HG03108 (cell line): ENCODE measurements around the gene EOLA2.
"Not testable (repeated sequence)": the region's sequence is repeated elsewhere in the genome, so short reads cannot be mapped to it uniquely, and the experiment has no call there.

Experiments used
- ATAC-seq: cut with Tn5 transposase; IDR thresholded peaks from one replicate; pipeline ENCODE4 v1.9.1; 2021; ENCODE audit warnings: moderate library complexity; ENCODE audit not compliant: unreplicated experiment

The EOLA2 gene

DNA sequence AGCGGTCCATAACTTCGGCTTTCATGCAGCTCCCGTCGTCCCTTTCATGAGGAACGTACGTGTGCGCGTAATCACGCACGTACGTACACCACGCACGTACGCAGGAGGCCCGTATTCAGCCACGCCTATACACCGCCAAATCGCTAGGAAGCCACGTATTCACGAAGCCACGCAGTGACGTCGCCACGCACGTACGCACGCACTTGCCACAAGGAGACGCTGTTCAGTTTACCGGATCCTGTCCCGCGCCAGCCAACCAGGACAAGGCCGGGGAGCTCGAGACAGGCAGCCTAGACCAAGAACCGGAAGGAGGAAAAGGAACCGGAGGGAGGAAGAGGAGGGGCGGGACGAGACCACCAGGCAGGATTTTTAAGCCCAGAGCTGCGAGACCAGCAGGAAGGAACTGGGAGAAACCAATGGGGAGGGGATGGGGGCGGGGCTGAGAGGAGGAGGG lies at the start of gene EOLA2:
Gene EOLA2 (minus strand): TSS at position 65 of the 454 bp plus-strand sequence. CDS start 4,617 bp downstream, outside the sequence.
- ATAC-seq, result peak; percentile 69

DNA sequence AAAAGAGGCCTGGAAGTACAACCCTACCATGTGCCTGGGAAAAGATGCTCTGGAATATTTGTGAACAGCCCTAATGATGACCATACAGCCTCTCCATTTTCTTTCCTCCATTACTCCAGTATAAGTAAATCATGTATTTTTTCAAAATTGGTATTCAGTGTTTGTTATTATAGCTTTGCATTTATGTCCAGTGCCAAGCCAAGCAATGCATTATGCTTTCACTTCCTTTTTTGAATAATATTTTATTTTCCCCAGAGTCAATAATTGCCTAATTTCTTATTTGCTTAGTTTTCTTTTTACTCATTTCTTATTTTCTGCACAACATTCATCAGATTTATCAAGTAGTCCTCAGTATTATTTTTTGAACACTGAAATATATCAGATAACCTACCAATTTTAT lies 49.3 kb upstream of the EOLA2 start:
- peak; percentile 79 for ATAC-seq

GRCh38 chrX:149984411-149984810 lies 46.1 kb upstream of the EOLA2 start:
- ATAC-seq, result no peak

DNA sequence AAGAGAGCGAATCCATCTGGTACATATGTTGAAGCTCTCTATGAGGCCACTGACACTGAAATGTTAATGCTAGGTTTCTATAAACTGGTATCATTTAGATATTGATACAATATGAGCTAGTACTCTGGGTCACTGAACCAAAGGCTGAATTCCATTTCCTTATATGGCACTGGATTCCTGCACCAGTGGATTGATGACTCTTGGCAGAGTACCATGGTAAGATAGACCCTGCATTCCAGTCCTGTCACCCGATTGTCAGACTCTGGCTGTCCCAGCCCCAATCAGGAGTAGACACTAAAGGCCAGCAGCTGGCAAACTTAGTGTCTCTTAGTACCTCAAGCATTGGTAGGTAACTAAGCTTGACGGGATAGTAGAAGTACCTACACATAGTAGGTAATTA lies 44.0 kb upstream of the EOLA2 start:
- ATAC-seq, result no peak

- ATAC-seq, result no peak
Observed at GRCh38 chrX:149979126-149979644, 40.9 kb upstream of the EOLA2 start.

GRCh38 chrX:149962859-149963757 lies 24.8 kb upstream of the EOLA2 start:
- ATAC-seq, result no peak

- no peak for ATAC-seq
Observed at GRCh38 chrX:149962010-149962409, 23.7 kb upstream of the EOLA2 start.

- ATAC-seq, result no peak
Observed at GRCh38 chrX:149961572-149961971, 23.3 kb upstream of the EOLA2 start.

- no peak for ATAC-seq
Observed at GRCh38 chrX:149950681-149951080, 12.4 kb upstream of the EOLA2 start.

- no peak for ATAC-seq
Observed at GRCh38 chrX:149949743-149950436, 11.6 kb upstream of the EOLA2 start.

GRCh38 chrX:149948016-149948415 lies 9.7 kb upstream of the EOLA2 start:
- no peak for ATAC-seq

DNA sequence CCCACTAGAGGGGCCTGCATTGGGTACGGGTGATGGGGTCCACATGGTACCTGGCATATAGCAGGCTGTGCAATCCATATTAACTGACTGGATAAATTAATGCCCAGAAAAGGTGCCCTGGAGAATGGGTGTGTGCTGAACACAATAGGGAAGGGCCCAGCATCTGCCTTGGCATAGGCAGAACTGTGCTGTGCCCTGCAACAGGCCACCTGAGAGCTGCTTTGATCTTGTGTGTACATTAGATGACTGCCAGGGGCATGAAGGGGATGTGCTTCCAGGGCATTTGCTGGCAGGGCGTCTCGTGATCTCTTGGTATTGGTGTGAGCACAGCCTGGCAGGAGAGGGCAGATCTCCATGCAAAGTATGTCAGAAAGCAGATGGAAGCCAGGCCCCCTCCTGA lies 8.6 kb upstream of the EOLA2 start:
- not testable (repeated sequence) for ATAC-seq

DNA sequence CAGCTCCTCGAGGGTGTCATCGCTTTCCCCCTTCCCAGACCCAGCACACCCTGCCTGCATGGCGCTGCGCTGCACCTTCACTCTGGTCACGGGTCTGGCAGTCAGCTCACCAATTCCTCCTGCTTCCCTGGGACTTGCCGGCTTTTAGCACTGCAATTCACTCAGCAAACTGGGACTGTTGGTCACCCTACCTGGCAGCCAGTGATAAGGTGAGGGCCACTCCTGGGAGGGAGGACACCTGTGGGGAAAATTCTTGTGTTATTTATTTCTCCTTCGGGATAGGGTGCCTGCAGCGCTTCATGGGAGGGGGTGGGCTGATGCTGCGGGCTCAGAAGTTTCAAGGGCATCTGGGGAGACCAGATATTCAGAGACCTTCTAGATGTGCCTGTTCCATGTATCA lies 7.5 kb upstream of the EOLA2 start:
- ATAC-seq, result not testable (repeated sequence)

DNA sequence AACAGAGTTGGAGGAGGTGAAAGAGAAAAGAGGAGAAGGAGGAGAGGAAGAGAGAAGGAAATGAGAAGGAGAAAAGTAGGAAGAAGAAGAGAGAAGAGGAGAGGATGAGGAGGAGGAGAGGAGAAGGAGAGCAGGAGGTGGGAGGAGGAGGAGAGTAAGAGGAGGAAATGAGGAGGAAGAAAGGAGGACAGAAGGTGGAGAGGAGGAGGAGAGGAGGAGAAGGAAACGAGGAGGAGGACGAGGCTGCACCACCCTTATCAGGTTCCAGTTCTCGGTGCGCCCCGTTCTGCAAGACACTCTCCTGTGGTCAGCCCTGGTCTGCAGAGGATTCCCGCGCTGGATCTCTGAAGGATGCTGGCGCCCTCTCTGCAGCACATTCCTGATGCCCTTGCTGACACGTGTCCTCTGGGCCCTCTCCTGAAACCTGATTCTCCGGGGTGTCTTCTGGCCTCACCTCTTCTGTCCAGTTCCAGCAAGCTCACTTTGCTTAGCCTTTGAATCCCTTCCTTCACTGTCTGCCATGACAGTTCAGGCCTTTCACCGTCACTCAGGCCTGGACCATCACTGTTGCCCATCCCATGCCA lies 6.9 kb upstream of the EOLA2 start:
- ATAC-seq, result not testable (repeated sequence)

DNA sequence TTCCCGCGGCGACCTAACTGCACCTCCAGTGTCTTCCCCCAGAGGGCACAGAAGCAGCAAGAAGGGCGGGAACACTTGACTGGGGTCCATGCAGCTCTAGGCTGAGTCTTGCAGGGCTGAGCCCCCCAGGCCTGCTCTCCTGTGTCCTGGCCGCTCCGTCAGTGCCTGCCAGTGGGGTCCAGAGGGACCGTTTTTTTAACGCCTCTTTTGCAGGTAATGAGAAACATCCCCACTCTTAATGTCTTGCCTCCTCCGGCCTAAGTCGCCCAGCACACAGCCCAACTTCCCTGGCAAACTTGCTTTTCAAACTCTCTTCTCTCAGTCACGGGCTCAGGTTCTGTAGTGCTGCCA lies 2.4 kb upstream of the EOLA2 start:
- not testable (repeated sequence) for ATAC-seq

DNA sequence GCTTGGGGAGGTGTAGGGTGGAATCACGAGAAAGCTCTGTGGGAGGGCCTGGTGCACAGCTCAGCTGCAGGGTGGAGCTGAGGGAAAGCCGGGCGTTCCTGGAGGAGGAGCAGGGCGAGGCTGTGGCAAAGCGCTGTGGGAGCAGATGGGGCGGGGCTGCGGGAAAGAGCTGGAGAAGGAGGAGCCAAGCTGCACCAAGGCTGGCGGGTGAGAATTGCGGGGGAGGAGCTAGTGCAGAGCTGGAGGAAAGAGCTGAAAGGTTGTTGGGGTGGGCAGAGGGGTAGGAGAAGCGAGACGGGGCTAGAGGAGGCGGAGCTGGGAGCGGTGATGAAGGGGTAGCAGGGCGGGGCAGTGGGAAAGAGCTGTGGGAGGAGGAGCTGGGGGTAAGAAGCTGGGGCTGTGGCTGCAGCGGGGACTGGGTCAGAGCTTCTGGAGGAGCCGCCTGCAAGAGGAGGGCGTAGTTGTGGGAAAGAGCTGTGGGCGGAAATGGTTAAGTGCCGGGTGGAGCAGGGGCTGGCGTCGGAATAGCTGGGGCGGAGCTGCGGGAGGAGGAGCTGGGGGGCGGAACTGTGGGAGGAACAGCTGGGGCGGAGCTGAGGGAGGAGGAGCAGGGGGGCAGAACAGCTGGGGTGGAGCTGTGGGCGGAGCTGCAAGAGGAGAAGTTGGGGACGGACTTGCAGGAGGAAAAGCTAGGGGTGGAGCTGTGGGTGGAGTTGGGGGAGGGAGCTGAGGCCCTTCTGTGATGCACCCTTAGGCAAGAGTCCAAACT lies 1.8 kb upstream of the EOLA2 start:
- peak; percentile 42 for ATAC-seq

DNA sequence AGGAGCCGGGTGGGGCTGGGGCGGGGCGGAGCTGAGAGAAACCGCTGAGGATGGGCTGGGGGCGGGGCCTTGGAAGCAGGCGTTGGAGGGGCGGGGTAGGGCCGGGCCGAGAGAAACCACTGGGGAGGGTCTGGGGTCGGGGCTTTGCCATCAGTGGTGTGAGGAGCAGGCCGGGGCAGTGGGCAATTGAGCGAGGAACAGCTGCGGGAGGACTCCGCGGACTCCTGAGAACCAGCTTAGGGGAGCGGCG lies 1.3 kb upstream of the EOLA2 start:
- no peak for ATAC-seq

DNA sequence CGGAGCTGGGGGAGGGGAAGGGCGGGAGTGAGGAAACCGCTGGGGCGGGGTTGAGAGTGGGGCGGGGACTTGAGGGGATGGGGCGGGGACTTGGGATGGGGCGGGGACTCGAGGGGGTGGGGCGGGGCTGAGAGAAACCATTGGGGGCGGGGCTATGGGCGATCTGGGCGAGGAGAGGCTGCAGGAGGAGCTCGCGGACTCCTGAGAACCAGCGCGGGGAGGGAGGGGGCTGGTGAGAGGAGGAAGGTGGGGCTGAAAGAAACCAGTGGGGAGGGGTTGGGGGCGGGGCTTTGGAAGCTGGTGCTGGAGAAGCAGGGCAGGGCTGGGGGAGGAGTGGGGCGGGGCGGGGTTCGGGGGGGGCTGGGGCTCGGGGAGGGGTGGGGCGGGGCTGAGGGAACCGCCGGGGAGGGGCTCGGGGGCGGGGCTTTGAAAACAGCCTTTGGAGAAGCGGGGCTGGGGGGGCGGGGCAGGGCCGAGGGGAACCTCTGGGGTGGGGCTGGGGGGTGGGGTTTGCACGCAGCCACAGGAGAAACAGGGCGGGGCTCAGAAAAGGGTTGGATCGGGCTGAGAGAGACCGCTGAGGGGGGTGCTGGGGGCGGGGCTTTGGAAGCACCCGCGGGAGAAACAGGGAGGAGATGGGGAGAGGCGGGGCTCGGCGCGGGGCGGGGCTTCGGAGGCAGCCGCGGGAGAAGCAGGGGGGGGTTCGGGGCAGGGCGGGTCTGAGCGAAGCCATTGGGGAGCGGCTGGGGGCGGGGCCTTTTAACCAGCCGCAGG lies 777 bp upstream of the EOLA2 start:
- no peak for ATAC-seq

DNA sequence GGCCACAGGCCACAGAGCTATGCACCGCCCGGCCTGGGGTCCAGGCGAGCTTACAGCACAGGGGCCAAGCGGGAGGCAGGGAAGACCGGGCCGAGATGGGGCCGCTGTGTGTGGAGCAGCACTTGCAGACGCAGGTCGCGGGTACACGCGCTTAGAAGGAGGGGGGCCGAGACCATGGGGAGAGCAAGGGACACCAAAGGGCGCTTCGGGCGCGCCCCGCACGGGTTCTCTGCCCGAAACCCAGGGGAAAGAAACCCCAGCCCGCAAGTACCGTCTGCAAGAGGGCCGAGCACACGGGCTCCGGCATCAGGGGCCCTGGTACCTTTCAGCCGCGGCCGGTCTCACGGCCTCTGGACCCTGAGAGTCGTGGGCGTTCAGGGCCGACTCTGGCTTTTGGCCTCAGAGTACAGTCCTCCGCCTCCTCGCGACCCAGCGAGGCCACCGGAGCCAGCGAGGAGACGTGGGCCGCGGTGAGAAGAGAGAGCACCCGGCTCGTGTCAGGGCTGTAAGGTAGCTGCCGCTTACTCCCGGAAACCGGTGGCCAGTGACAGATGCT lies 342 bp downstream of the EOLA2 start:
- no peak for ATAC-seq

- not testable (repeated sequence) for ATAC-seq
Observed at GRCh38 chrX:149937328-149937727, 963 bp downstream of the EOLA2 start.
